GM23338 (cell line): ENCODE data around the gene HPF1. TPM values are rescaled to one million over a fixed set of nuclear protein-coding genes. Genes with fewer than 3 reads are reported as not detected.

ENCODE experiments used
- ATAC-seq: fragments of 200-7000 bp; cut with Tn5 transposase; 3 replicates; pipeline ENCODE4 v1.9.1; 2020
- DNase-seq: peaks from one replicate; pipeline ENCODE4 v3.0.0-alpha.2; 2015; ENCODE audit warnings: low spot score
- H2AFZ ChIP-seq: fragments of 200-600 bp; sonication (generic); 2 replicates; pipeline ENCODE4 v1.8.0; 2016; ENCODE audit warnings: antibody characterized with exemption, mild to moderate bottlenecking, moderate library complexity
- H3F3A ChIP-seq: fragments of 200-600 bp; sonication (generic); replicated peaks from 2 replicates; pipeline ENCODE4 v1.8.0; 2017; ENCODE audit warnings: antibody characterized with exemption, mixed run types, low read depth
- H3K27ac ChIP-seq: fragments of 200-600 bp; sonication (generic); 2 replicates; pipeline ENCODE4 v1.6.1; 2016; ENCODE audit warnings: low read depth
- H3K27me3 ChIP-seq: fragments of 200-600 bp; sonication (generic); 2 replicates; pipeline ENCODE4 v1.8.0; 2016; ENCODE audit warnings: mild to moderate bottlenecking, mixed run types, moderate library complexity; ENCODE audit not compliant: insufficient read depth
- H3K36me3 ChIP-seq: fragments of 200-600 bp; sonication (generic); 2 replicates; pipeline ENCODE4 v1.8.0; 2016; ENCODE audit warnings: mild to moderate bottlenecking; ENCODE audit not compliant: insufficient read depth
- H3K4me1 ChIP-seq: fragments of 200-600 bp; sonication (generic); 2 replicates; pipeline ENCODE4 v1.8.0; 2016; ENCODE audit warnings: mild to moderate bottlenecking, moderate library complexity; ENCODE audit not compliant: insufficient read depth
- H3K4me2 ChIP-seq: fragments of 200-600 bp; sonication (generic); 2 replicates; pipeline ENCODE4 v1.7.1; 2017; ENCODE audit warnings: mixed run types
- H3K4me3 ChIP-seq: fragments of 200-600 bp; sonication (generic); 2 replicates; pipeline ENCODE4 v1.6.1; 2016; ENCODE audit warnings: mixed run types
- H3K79me2 ChIP-seq: fragments of 200-600 bp; sonication (generic); replicated peaks from 2 replicates; pipeline ENCODE4 v1.8.0; 2017; ENCODE audit warnings: mild to moderate bottlenecking; ENCODE audit not compliant: insufficient read depth
- H3K9me2 ChIP-seq: fragments of 200-600 bp; sonication (generic); 2 replicates; pipeline ENCODE4 v1.8.0; 2017; ENCODE audit not compliant: insufficient read depth
- H4K20me1 ChIP-seq: fragments of 200-600 bp; sonication (generic); replicated peaks from 2 replicates; pipeline ENCODE4 v1.8.0; 2017; ENCODE audit warnings: mild to moderate bottlenecking; ENCODE audit not compliant: insufficient read depth
- H3K27ac Mint-ChIP-seq: 2 replicates; pipeline ENCODE4 v1.8.0; 2020; ENCODE audit warnings: inconsistent platforms, mild to moderate bottlenecking, moderate library complexity, mixed read lengths
- H3K27me3 Mint-ChIP-seq: 3 replicates; pipeline ENCODE4 v1.8.0; 2022; ENCODE audit warnings: low read depth, mild to moderate bottlenecking, moderate library complexity, mixed read lengths, inconsistent platforms; ENCODE audit not compliant: insufficient read depth, poor library complexity
- H3K36me3 Mint-ChIP-seq: 3 replicates; pipeline ENCODE4 v1.8.0; 2021; ENCODE audit warnings: low read depth, mild to moderate bottlenecking, inconsistent platforms, moderate library complexity, mixed read lengths
- H3K4me1 Mint-ChIP-seq: 3 replicates; pipeline ENCODE4 v1.8.0; 2020; ENCODE audit warnings: mild to moderate bottlenecking, inconsistent platforms, mixed read lengths
- H3K4me3 Mint-ChIP-seq: 3 replicates; pipeline ENCODE4 v1.8.0; 2021; ENCODE audit warnings: moderate library complexity, mild to moderate bottlenecking, inconsistent platforms, mixed read lengths
- H3K9me3 Mint-ChIP-seq: 3 replicates; pipeline ENCODE4 v1.8.0; 2020; ENCODE audit warnings: moderate library complexity, mild to moderate bottlenecking, inconsistent platforms, mixed read lengths
- EZH2 ChIP-seq: fragments of 200-600 bp; sonication (generic); IDR thresholded peaks from one replicate; pipeline ENCODE4 v1.8.0; 2017; ENCODE audit warnings: antibody characterized with exemption, mild to moderate bottlenecking, low read depth; ENCODE audit not compliant: unreplicated experiment
- EZH2phosphoT487 ChIP-seq: fragments of 200-600 bp; sonication (generic); IDR thresholded peaks from one replicate; pipeline ENCODE4 v1.8.1; 2018; ENCODE audit warnings: antibody characterized with exemption; ENCODE audit not compliant: unreplicated experiment
- JUNB ChIP-seq: IDR thresholded peaks from one replicate; pipeline ENCODE4 v1.6.1; 2016; ENCODE audit warnings: antibody characterized with exemption; ENCODE audit not compliant: unreplicated experiment
- NANOG ChIP-seq: IDR thresholded peaks from 2 replicates; pipeline ENCODE4 v1.6.1; 2016; ENCODE audit warnings: antibody characterized with exemption, borderline replicate concordance
- POLR2AphosphoS5 ChIP-seq: IDR thresholded peaks from 2 replicates; pipeline ENCODE4 v1.6.1; 2016; ENCODE audit warnings: antibody characterized with exemption, low read depth
- STAT1 ChIP-seq: IDR thresholded peaks from one replicate; pipeline ENCODE4 v1.6.1; 2016; ENCODE audit warnings: antibody characterized with exemption; ENCODE audit not compliant: unreplicated experiment
- ZNF114 ChIP-seq: fragments of 250-450 bp; sonication (Bioruptor Pico); IDR thresholded peaks from 2 replicates; pipeline ENCODE4 v1.5.0; 2020; ENCODE audit warnings: mild to moderate bottlenecking, moderate library complexity
- ZNF331 ChIP-seq: fragments of 250-450 bp; sonication (Bioruptor Pico); IDR thresholded peaks from 2 replicates; pipeline ENCODE4 v1.5.0; 2020; ENCODE audit warnings: low read depth, mild to moderate bottlenecking, moderate library complexity
- polyA plus RNA-seq: library from polyadenylated mRNA; unstranded; fragments of >200 nt; fragmentation: Nextera tagmentation; extraction: Ambion mirVana; gene quantifications from 2 replicates; pipeline ENCODE4 v1.2.1, GENCODE V29; 2016
- total RNA-seq: library from RNA; depleted of rRNA; stranded (reverse); fragments of >200 nt; shearing (Covaris generic); gene quantifications from 2 replicates; pipeline ENCODE4 v1.2.3, GENCODE V29; 2014
- TF ChIP-seq, protein P1 (sequence below): fragments of 250-450 bp; sonication (Bioruptor Pico); IDR thresholded peaks from 2 replicates; pipeline ENCODE4 v1.5.0; 2020; ENCODE audit warnings: mild to moderate bottlenecking, moderate library complexity
- TF ChIP-seq, protein P2 (sequence below): IDR thresholded peaks from one replicate; pipeline ENCODE4 v1.6.1; 2018; ENCODE audit warnings: antibody characterized with exemption; ENCODE audit not compliant: unreplicated experiment
- TF ChIP-seq, protein P3 (sequence below), 2 experiments: fragments of 200-600 bp in 1 of 2; sonication (generic) in 1 of 2; conservative IDR thresholded peaks; 2 replicates each; pipeline versions ENCODE4 v1.5.1 to v1.6.1; 2016 to 2017; ENCODE audit warnings: antibody characterized with exemption in 2 of 2, low read depth in 2 of 2, mild to moderate bottlenecking in 2 of 2, moderate library complexity in 1 of 2

HPF1 gene
- total and polyA plus RNA-seq, 2 experiments from 2014 or later: 57.6 to 128 TPM

DNA sequence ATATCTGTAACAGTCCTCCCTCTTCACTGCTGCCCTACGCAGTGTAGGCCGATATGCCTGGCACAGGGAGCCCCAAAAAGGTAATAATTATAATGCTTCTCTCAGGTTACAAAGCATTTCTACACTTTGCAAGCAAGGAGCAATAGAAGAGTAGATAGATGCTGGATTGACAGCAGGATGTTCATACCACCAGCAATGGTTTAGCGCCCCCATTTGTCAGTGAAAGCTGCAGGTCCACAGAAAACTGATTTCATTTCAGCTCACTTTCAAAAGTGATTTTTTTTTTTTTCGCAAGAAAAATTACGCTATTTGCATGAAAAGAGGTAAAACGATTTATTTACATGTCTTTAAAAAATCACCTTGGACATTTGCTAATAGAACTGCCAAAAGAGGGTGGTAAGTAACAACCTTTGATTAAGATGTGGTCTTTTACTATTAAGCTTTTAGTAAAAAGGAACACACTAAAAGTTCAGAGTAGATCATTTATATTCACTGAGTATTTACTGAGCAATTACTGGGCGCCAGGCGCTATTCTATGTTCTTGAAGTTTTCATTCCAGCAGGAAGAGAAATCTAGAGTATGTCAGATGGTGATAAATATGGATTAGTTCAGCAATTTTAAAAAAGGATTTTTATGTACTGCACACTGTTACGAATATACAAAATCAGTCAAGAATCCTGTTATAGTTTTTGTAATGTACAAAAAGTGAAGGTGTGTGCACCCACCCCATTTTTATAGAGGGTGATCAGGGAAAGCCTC is 34.4 kb downstream of the HPF1 start (continued):
- TF ChIP-seq, protein P1, sequence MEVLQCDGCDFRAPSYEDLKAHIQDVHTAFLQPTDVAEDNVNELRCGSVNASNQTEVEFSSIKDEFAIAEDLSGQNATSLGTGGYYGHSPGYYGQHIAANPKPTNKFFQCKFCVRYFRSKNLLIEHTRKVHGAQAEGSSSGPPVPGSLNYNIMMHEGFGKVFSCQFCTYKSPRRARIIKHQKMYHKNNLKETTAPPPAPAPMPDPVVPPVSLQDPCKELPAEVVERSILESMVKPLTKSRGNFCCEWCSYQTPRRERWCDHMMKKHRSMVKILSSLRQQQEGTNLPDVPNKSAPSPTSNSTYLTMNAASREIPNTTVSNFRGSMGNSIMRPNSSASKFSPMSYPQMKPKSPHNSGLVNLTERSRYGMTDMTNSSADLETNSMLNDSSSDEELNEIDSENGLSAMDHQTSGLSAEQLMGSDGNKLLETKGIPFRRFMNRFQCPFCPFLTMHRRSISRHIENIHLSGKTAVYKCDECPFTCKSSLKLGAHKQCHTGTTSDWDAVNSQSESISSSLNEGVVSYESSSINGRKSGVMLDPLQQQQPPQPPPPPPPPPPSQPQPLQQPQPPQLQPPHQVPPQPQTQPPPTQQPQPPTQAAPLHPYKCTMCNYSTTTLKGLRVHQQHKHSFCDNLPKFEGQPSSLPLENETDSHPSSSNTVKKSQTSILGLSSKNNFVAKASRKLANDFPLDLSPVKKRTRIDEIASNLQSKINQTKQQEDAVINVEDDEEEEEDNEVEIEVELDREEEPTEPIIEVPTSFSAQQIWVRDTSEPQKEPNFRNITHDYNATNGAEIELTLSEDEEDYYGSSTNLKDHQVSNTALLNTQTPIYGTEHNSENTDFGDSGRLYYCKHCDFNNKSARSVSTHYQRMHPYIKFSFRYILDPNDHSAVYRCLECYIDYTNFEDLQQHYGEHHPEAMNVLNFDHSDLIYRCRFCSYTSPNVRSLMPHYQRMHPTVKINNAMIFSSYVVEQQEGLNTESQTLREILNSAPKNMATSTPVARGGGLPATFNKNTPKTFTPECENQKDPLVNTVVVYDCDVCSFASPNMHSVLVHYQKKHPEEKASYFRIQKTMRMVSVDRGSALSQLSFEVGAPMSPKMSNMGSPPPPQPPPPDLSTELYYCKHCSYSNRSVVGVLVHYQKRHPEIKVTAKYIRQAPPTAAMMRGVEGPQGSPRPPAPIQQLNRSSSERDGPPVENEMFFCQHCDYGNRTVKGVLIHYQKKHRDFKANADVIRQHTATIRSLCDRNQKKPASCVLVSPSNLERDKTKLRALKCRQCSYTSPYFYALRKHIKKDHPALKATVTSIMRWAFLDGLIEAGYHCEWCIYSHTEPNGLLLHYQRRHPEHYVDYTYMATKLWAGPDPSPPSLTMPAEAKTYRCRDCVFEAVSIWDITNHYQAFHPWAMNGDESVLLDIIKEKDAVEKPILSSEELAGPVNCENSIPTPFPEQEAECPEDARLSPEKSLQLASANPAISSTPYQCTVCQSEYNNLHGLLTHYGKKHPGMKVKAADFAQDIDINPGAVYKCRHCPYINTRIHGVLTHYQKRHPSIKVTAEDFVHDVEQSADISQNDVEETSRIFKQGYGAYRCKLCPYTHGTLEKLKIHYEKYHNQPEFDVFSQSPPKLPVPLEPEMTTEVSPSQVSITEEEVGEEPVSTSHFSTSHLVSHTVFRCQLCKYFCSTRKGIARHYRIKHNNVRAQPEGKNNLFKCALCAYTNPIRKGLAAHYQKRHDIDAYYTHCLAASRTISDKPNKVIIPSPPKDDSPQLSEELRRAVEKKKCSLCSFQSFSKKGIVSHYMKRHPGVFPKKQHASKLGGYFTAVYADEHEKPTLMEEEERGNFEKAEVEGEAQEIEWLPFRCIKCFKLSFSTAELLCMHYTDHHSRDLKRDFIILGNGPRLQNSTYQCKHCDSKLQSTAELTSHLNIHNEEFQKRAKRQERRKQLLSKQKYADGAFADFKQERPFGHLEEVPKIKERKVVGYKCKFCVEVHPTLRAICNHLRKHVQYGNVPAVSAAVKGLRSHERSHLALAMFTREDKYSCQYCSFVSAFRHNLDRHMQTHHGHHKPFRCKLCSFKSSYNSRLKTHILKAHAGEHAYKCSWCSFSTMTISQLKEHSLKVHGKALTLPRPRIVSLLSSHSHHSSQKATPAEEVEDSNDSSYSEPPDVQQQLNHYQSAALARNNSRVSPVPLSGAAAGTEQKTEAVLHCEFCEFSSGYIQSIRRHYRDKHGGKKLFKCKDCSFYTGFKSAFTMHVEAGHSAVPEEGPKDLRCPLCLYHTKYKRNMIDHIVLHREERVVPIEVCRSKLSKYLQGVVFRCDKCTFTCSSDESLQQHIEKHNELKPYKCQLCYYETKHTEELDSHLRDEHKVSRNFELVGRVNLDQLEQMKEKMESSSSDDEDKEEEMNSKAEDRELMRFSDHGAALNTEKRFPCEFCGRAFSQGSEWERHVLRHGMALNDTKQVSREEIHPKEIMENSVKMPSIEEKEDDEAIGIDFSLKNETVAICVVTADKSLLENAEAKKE (CRISPR knock-in tag): no peak
- TF ChIP-seq STAT1: no peak

DNA sequence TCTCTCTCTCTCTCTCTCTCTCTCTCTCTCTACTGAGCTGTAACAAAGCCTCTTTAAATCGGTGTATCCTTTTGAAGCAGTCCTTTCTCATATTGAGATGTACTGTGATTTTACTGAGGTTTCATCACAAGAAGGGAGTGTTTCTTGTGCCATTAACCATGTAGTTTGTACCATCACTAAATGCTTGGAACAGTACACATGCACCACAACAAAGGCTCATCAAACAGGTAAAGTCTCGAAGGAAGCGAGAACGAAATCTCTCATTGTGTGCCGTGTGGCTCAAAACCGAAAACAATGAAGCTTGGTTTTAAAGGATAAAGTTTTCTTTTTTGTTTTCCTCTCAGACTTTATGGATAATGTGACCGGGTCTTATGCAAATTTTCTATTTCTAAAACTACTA is 37.2 kb downstream of the HPF1 start:
- no peaks in the 10 kb centered on the region for H3K27me3 ChIP-seq
- ATAC-seq: no peak
- no peak for DNase-seq
- H3K4me1 ChIP-seq: no peaks in the 10 kb centered on the region
- no peak overlapping the region for H3K4me2 ChIP-seq
- TF ChIP-seq, protein P2, sequence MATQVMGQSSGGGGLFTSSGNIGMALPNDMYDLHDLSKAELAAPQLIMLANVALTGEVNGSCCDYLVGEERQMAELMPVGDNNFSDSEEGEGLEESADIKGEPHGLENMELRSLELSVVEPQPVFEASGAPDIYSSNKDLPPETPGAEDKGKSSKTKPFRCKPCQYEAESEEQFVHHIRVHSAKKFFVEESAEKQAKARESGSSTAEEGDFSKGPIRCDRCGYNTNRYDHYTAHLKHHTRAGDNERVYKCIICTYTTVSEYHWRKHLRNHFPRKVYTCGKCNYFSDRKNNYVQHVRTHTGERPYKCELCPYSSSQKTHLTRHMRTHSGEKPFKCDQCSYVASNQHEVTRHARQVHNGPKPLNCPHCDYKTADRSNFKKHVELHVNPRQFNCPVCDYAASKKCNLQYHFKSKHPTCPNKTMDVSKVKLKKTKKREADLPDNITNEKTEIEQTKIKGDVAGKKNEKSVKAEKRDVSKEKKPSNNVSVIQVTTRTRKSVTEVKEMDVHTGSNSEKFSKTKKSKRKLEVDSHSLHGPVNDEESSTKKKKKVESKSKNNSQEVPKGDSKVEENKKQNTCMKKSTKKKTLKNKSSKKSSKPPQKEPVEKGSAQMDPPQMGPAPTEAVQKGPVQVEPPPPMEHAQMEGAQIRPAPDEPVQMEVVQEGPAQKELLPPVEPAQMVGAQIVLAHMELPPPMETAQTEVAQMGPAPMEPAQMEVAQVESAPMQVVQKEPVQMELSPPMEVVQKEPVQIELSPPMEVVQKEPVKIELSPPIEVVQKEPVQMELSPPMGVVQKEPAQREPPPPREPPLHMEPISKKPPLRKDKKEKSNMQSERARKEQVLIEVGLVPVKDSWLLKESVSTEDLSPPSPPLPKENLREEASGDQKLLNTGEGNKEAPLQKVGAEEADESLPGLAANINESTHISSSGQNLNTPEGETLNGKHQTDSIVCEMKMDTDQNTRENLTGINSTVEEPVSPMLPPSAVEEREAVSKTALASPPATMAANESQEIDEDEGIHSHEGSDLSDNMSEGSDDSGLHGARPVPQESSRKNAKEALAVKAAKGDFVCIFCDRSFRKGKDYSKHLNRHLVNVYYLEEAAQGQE: no peak
- no peak for TF ChIP-seq ZNF114 (CRISPR knock-in tag)
- TF ChIP-seq NANOG: no peak
- no peak for TF ChIP-seq JUNB
- TF ChIP-seq, protein P3, sequence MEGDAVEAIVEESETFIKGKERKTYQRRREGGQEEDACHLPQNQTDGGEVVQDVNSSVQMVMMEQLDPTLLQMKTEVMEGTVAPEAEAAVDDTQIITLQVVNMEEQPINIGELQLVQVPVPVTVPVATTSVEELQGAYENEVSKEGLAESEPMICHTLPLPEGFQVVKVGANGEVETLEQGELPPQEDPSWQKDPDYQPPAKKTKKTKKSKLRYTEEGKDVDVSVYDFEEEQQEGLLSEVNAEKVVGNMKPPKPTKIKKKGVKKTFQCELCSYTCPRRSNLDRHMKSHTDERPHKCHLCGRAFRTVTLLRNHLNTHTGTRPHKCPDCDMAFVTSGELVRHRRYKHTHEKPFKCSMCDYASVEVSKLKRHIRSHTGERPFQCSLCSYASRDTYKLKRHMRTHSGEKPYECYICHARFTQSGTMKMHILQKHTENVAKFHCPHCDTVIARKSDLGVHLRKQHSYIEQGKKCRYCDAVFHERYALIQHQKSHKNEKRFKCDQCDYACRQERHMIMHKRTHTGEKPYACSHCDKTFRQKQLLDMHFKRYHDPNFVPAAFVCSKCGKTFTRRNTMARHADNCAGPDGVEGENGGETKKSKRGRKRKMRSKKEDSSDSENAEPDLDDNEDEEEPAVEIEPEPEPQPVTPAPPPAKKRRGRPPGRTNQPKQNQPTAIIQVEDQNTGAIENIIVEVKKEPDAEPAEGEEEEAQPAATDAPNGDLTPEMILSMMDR (conservative IDR thresholded peaks at IDR 0.05; ENCODE audit: low read depth in 2 of 2): no peak
- no peak for TF ChIP-seq EZH2phosphoT487
- no peak for TF ChIP-seq POLR2AphosphoS5
- TF ChIP-seq ZNF331 (CRISPR knock-in tag): no peak
- no peak for TF ChIP-seq EZH2
- H3K4me1 Mint-ChIP-seq: no peaks in the 10 kb centered on the region
- H2AFZ ChIP-seq: no peak overlapping the region
- no peaks in the 10 kb centered on the region for H3K79me2 ChIP-seq
- H3K27ac ChIP-seq: no peak overlapping the region
- H3K36me3 ChIP-seq: no peaks in the 10 kb centered on the region
- no peaks in the 10 kb centered on the region; the same call in 2 of the 3 replicates for H3K36me3 Mint-ChIP-seq
- H3K4me3 ChIP-seq: no peak overlapping the region
- no peaks in the 10 kb centered on the region for H4K20me1 ChIP-seq
- no peaks in the 10 kb centered on the region for H3K9me3 Mint-ChIP-seq
- H3F3A ChIP-seq: no peaks in the 10 kb centered on the region
- no peak overlapping the region for H3K27ac Mint-ChIP-seq
- H3K27me3 Mint-ChIP-seq: no peaks in the 10 kb centered on the region
- no peaks in the 10 kb centered on the region for H3K9me2 ChIP-seq
- H3K4me3 Mint-ChIP-seq: no peak overlapping the region
